ENCODE data around the gene FRS2. TPM values are rescaled to one million over a fixed set of nuclear protein-coding genes. Genes with fewer than 3 reads are reported as not detected.
"Not testable (repeated sequence)": the region's sequence is repeated elsewhere in the genome, so short reads cannot be mapped to it uniquely, and the experiment has no call there.

FRS2 gene
- total RNA-seq, 2 experiments from 2014 or later, result 7.9 TPM

- no peak for DNase-seq
- no peaks in the 10 kb centered on the region for H3K9me3 Mint-ChIP-seq
- H3K27me3 Mint-ChIP-seq (ENCODE audit: low read depth), result no peaks in the 10 kb centered on the region
- no peak overlapping the region for H3K4me3 Mint-ChIP-seq
- CTCF ChIA-PET, result no interaction called here
- intact Hi-C loops (cut with micrococcal nuclease), result no loop called here
- H3K27ac Mint-ChIP-seq, result no peak overlapping the region
- no peaks in the 10 kb centered on the region for H3K4me1 Mint-ChIP-seq (ENCODE audit: low read depth)
- H3K36me3 Mint-ChIP-seq (ENCODE audit: low read depth), result no peaks in the 10 kb centered on the region
These were observed 30.2 kb upstream of the FRS2 start for GRCh38 chr12:69440016-69440415.

GRCh38 chr12:69440886-69441285 lies 29.3 kb upstream of the FRS2 start:
- CTCF ChIA-PET, result interaction anchor here (0.7 kb wide), 1 partner anchor 11 kb away, joined by 3 read pairs; no protein-coding TSS in a partner anchor
- Mint-ChIP-seq H3K36me3 (ENCODE audit: low read depth) (no peaks in the 10 kb centered on the region), H3K4me1 (ENCODE audit: low read depth) (no peaks in the 10 kb centered on the region), H3K9me3 (no peaks in the 10 kb centered on the region), H3K4me3 (no peak overlapping the region), H3K27me3 (ENCODE audit: low read depth) (no peaks in the 10 kb centered on the region), H3K27ac (no peak overlapping the region)
- DNase-seq, result no peak
- intact Hi-C loops (cut with micrococcal nuclease), result no loop called here

GRCh38 chr12:69442894-69443293 lies 27.3 kb upstream of the FRS2 start:
- Mint-ChIP-seq H3K27ac (no peak overlapping the region), H3K4me1 (ENCODE audit: low read depth) (no peaks in the 10 kb centered on the region), H3K9me3 (no peaks in the 10 kb centered on the region), H3K36me3 (ENCODE audit: low read depth) (no peaks in the 10 kb centered on the region), H3K4me3 (no peak overlapping the region), H3K27me3 (ENCODE audit: low read depth) (no peaks in the 10 kb centered on the region)
- CTCF ChIA-PET, result interaction anchor here (0.5 kb wide), 1 partner anchor 288 kb away, joined by 3 read pairs; no protein-coding TSS in a partner anchor
- DNase-seq, result no peak
- intact Hi-C loops (cut with micrococcal nuclease), result no loop called here

GRCh38 chr12:69443916-69444315 lies 26.3 kb upstream of the FRS2 start:
- Mint-ChIP-seq H3K4me1 (ENCODE audit: low read depth) (no peaks in the 10 kb centered on the region), H3K4me3 (no peak overlapping the region), H3K9me3 (no peaks in the 10 kb centered on the region), H3K27me3 (ENCODE audit: low read depth) (no peaks in the 10 kb centered on the region), H3K36me3 (ENCODE audit: low read depth) (no peaks in the 10 kb centered on the region), H3K27ac (no peak overlapping the region)
- no peak for DNase-seq
- intact Hi-C loops (cut with micrococcal nuclease), result no loop called here
- CTCF ChIA-PET, result no interaction called here

- H3K27ac Mint-ChIP-seq, result no peak overlapping the region
- CTCF ChIA-PET, result no interaction called here
- DNase-seq, result no peak
- intact Hi-C loops (cut with micrococcal nuclease), result no loop called here
- no peak overlapping the region for H3K4me3 Mint-ChIP-seq
- H3K27me3 Mint-ChIP-seq (ENCODE audit: low read depth), result no peaks in the 10 kb centered on the region
- H3K9me3 Mint-ChIP-seq, result no peaks in the 10 kb centered on the region
- H3K36me3 Mint-ChIP-seq (ENCODE audit: low read depth), result no peaks in the 10 kb centered on the region
- H3K4me1 Mint-ChIP-seq (ENCODE audit: low read depth), result no peaks in the 10 kb centered on the region
These were observed 22.3 kb upstream of the FRS2 start for GRCh38 chr12:69447892-69448291.

- CTCF ChIA-PET, result interaction anchor here (0.8 kb wide), 1 partner anchor 11 kb away, joined by 3 read pairs; no protein-coding TSS in a partner anchor
- DNase-seq; intact Hi-C loops (cut with micrococcal nuclease); H3K4me1 Mint-ChIP-seq (ENCODE audit: low read depth); H3K36me3 Mint-ChIP-seq (ENCODE audit: low read depth); H3K27ac Mint-ChIP-seq; H3K9me3 Mint-ChIP-seq; H3K4me3 Mint-ChIP-seq; H3K27me3 Mint-ChIP-seq (ENCODE audit: low read depth): not testable (repeated sequence)
These were observed 17.5 kb upstream of the FRS2 start for GRCh38 chr12:69452598-69453132.

GRCh38 chr12:69456239-69456638 lies 13.9 kb upstream of the FRS2 start:
- CTCF ChIA-PET, result no interaction called here
- intact Hi-C loops (cut with micrococcal nuclease), result no loop called here
- Mint-ChIP-seq H3K9me3 (no peaks in the 10 kb centered on the region), H3K27ac (no peak overlapping the region), H3K27me3 (ENCODE audit: low read depth) (no peaks in the 10 kb centered on the region), H3K4me1 (ENCODE audit: low read depth) (no peaks in the 10 kb centered on the region), H3K4me3 (no peak overlapping the region), H3K36me3 (ENCODE audit: low read depth) (no peaks in the 10 kb centered on the region)
- DNase-seq, result no peak

GRCh38 chr12:69457433-69457832 lies 12.8 kb upstream of the FRS2 start:
- intact Hi-C loops (cut with micrococcal nuclease), result no loop called here
- no peak for DNase-seq
- no peak overlapping the region for H3K4me3 Mint-ChIP-seq

GRCh38 chr12:69459477-69459876 lies 10.7 kb upstream of the FRS2 start:
- Mint-ChIP-seq H3K27ac (no peak overlapping the region), H3K4me1 (ENCODE audit: low read depth) (no peaks in the 10 kb centered on the region), H3K27me3 (ENCODE audit: low read depth) (no peaks in the 10 kb centered on the region), H3K36me3 (ENCODE audit: low read depth) (no peaks in the 10 kb centered on the region), H3K4me3 (no peak overlapping the region), H3K9me3 (no peaks in the 10 kb centered on the region)
- no peak for DNase-seq
- CTCF ChIA-PET, result interaction anchor here (0.7 kb wide), 1 partner anchor 106 kb away, joined by 3 read pairs; no protein-coding TSS in a partner anchor
- intact Hi-C loops (cut with micrococcal nuclease), result no loop called here

More at GRCh38 chr12:69457433-69457832, 12.8 kb upstream of the FRS2 start:
- no peaks in the 10 kb centered on the region for H3K36me3 Mint-ChIP-seq (ENCODE audit: low read depth)
- CTCF ChIA-PET, result interaction anchor here (1.1 kb wide), 1 partner anchor 21 kb away, joined by 4 read pairs; no protein-coding TSS in a partner anchor
- H3K4me1 Mint-ChIP-seq (ENCODE audit: low read depth), result no peaks in the 10 kb centered on the region
- H3K27me3 Mint-ChIP-seq (ENCODE audit: low read depth), result no peaks in the 10 kb centered on the region
- H3K9me3 Mint-ChIP-seq, result no peaks in the 10 kb centered on the region
- H3K27ac Mint-ChIP-seq, result no peak overlapping the region

- no peak overlapping the region for H3K27ac Mint-ChIP-seq
These were observed 5.8 kb upstream of the FRS2 start for GRCh38 chr12:69464428-69464827.

GRCh38 chr12:69466867-69467266 lies 3.3 kb upstream of the FRS2 start:
- Mint-ChIP-seq H3K9me3 (no peaks in the 10 kb centered on the region), H3K36me3 (ENCODE audit: low read depth) (peaks cover 1% of the 10 kb centered on the region), H3K4me3 (no peak overlapping the region), H3K27ac (no peak overlapping the region), H3K4me1 (ENCODE audit: low read depth) (peaks cover 13% of the 10 kb centered on the region), H3K27me3 (ENCODE audit: low read depth) (no peaks in the 10 kb centered on the region)
- no peak for DNase-seq
- CTCF ChIA-PET, result interaction anchor here (1.1 kb wide), 1 partner anchor 10 kb away, joined by 5 read pairs; no protein-coding TSS in a partner anchor
- intact Hi-C loops (cut with micrococcal nuclease), result no loop called here

More at GRCh38 chr12:69464428-69464827, 5.8 kb upstream of the FRS2 start:
- H3K9me3 Mint-ChIP-seq, result no peaks in the 10 kb centered on the region
- H3K27me3 Mint-ChIP-seq (ENCODE audit: low read depth), result no peaks in the 10 kb centered on the region
- CTCF ChIA-PET, result interaction anchor here (0.9 to 1.2 kb wide), 2 partner anchors 106 to 176 kb away, joined by 3 read pairs; no protein-coding TSS in a partner anchor
- DNase-seq, result no peak
- intact Hi-C loops (cut with micrococcal nuclease), result no loop called here
- no peaks in the 10 kb centered on the region for H3K4me1 Mint-ChIP-seq (ENCODE audit: low read depth)
- H3K4me3 Mint-ChIP-seq, result no peak overlapping the region
- H3K36me3 Mint-ChIP-seq (ENCODE audit: low read depth), result no peaks in the 10 kb centered on the region

- Mint-ChIP-seq H3K27me3 (ENCODE audit: low read depth) (no peaks in the 10 kb centered on the region), H3K36me3 (ENCODE audit: low read depth) (peaks cover 1% of the 10 kb centered on the region), H3K4me3 (no peak overlapping the region), H3K9me3 (no peaks in the 10 kb centered on the region), H3K4me1 (ENCODE audit: low read depth) (peaks cover 18% of the 10 kb centered on the region), H3K27ac (no peak overlapping the region)
- CTCF ChIA-PET, result no interaction called here
- intact Hi-C loops (cut with micrococcal nuclease), result no loop called here
- DNase-seq, result no peak
These were observed 2.8 kb upstream of the FRS2 start for GRCh38 chr12:69467366-69467765.

GRCh38 chr12:69468237-69469026 lies 1.8 kb upstream of the FRS2 start:
- H3K4me3 Mint-ChIP-seq, result no peak overlapping the region
- no peaks in the 10 kb centered on the region for H3K27me3 Mint-ChIP-seq (ENCODE audit: low read depth)
- H3K36me3 Mint-ChIP-seq (ENCODE audit: low read depth), result peaks cover 3% of the 10 kb centered on the region
- H3K27ac Mint-ChIP-seq, result no peak overlapping the region
- no peak for DNase-seq
- CTCF ChIA-PET, result interaction anchor here (0.6 kb wide), 1 partner anchor 19 kb away, joined by 3 read pairs; no protein-coding TSS in a partner anchor
- peaks cover 27% of the 10 kb centered on the region for H3K4me1 Mint-ChIP-seq (ENCODE audit: low read depth)
- intact Hi-C loops (cut with micrococcal nuclease), result no loop called here
- no peaks in the 10 kb centered on the region for H3K9me3 Mint-ChIP-seq
